Measurements from ENCODE around the gene D2HGDH.

DNA sequence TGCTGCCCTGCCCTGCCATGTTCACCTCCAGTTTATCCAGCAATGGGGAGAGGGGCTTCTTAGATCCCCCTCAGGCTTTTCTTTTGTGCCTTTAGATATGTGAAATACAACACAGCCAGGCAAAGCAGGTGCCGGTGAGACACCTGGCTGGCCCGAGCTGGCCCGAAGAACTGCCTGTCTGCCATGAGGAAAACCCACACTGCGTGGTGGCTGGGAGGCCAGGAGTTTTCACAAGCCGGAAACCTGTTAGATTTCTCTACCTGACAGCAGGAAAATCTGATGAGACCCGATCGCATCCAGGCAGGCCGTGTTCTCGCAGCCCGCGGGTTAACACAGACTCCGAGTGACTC is 36.5 kb downstream of the D2HGDH start:
- TF ChIP-seq MEF2A (IDR thresholded peaks at IDR 0.05; ENCODE audit: insufficient read depth, low read depth, low read length) (no peak), CTCF (IDR thresholded peaks at IDR 0.05 in 2 of 3, conservative IDR thresholded peaks at IDR 0.05 in 1 of 3; ENCODE audit: control insufficient read depth in 2 of 3, extremely low read depth in 1 of 3, insufficient read depth in 1 of 3, low read depth in 3 of 3, low read length in 3 of 3) (no peak)
